Heart left ventricle (tissue), 13 donors: ENCODE measurements around the gene TIMM23B.
"Not testable (repeated sequence)": the region's sequence is repeated elsewhere in the genome, so short reads cannot be mapped to it uniquely, and the experiment has no call there.

Source experiments
- POLR2A ChIP-seq, 2 donors: fragments of 450-650 bp; IDR thresholded peaks; one replicate each; pipeline ENCODE4 v1.6.1; 2017; ENCODE audit warnings: antibody characterized with exemption in 2 of 2, mild to moderate bottlenecking in 2 of 2, moderate library complexity in 2 of 2
- TF ChIP-seq, protein P1 (sequence below), 12 donors: fragments of 200-600 bp; sonication (generic) in 4 of 12; IDR thresholded peaks; one replicate each; pipeline versions ENCODE4 v1.5.0 to v1.8.0; 2018 to 2022; ENCODE audit warnings: antibody characterized with exemption in 12 of 12, mild to moderate bottlenecking in 5 of 12
- donor health status: ischemic (EF 13 %, LVEDD 7.1; RV severe dilation, severe dysfunction).
- donor health status: DM: no; HTN: yes; CAD: no.
- donor health status: DM: no; HTN: no; CAD: no.
- donor health status: ischemic (EF 25% LVEDD 6.9; RV normal size, moderate dysfunction).
- donor health status: ischemic (EF 25% LVEDD 5.7; RV mildly dilated, moderate dysfunction).
- donor health status: ischemic (EF 35%, LVEDD 5.7; RV mildly dilated, moderate dysfunction).
- donor health status: nonischemic (EF 11% LVEDD 7.7; RV severe dilation, severe dysfunction).
- donor health status: DM: yes; HTN: yes; CAD: no.
- donor health status: PGD.
- donor health status: ischemic (EF 29% LVEDD 5.4; RV normal size, mild dysfunction).
- donor health status: nonischemic (EF 23%, LVEDD 6.1; RV moderate dilation, normal function).

DNA sequence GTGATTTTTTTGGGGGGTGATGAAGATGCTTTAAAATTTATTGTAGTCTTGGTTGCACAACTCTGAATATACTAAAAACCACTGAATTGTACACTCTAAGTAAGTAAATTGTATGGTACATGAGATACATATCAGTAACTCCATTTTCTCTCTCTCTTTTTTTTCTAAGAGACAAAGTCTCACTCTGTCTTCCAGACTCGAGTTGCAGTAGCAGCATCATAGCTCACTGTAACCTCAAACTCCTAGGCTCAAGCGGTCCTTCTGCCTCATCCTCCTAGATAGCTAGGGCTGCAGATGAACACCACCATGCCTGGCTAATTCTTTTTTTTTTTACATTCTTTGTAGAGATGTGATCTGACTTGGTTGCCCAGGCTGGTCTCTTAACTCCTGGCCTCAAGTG is 6.9 kb downstream of the TIMM23B start:
- TF ChIP-seq, protein P1, sequence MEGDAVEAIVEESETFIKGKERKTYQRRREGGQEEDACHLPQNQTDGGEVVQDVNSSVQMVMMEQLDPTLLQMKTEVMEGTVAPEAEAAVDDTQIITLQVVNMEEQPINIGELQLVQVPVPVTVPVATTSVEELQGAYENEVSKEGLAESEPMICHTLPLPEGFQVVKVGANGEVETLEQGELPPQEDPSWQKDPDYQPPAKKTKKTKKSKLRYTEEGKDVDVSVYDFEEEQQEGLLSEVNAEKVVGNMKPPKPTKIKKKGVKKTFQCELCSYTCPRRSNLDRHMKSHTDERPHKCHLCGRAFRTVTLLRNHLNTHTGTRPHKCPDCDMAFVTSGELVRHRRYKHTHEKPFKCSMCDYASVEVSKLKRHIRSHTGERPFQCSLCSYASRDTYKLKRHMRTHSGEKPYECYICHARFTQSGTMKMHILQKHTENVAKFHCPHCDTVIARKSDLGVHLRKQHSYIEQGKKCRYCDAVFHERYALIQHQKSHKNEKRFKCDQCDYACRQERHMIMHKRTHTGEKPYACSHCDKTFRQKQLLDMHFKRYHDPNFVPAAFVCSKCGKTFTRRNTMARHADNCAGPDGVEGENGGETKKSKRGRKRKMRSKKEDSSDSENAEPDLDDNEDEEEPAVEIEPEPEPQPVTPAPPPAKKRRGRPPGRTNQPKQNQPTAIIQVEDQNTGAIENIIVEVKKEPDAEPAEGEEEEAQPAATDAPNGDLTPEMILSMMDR (IDR thresholded peaks at IDR 0.05): not testable (repeated sequence)
- TF ChIP-seq POLR2A (IDR thresholded peaks at IDR 0.05): not testable (repeated sequence)
